Measurements from ENCODE around the gene FAM171A2.

Gene FAM171A2

DNA sequence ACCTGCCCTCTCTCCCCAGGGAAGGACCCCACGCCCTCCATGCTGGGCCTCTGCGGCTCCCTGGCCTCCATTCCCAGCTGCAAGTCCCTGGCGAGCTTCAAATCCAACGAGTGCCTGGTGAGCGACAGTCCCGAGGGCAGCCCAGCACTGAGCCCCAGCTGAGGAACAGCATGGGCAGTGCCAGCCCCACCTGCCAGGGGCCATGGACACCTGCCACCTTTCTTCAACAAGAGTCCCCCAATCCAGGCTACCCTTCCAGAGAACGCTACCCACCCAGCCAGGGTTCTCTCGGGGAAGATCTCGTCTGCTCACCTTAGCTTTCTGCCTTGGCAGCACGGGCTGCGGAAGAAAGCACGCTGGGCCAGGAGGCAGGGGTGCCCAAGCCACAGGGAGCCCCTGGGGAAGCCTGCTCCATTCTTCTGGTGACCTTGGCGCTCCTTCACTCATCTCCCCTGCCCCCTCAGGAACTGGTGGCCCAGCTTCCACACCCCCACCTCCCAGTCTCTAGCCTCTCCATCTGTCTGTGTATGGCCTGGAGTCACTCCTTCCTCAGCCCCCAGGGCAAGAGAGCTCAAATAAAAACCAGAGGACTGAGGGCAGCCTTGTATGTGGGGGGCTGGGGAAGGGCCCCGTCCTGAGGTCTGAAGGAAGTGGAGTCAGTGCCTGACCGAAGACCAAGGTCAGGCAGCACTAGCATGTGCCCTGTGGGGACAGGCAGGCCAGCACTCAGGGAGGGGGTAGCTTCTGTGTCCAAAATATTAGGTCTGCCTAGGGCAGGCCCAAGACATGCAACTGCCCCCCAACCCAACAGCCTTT, 45.4 kb downstream of the FAM171A2 start:
- no peak for DNase-seq (ENCODE audit: low read depth)

DNA sequence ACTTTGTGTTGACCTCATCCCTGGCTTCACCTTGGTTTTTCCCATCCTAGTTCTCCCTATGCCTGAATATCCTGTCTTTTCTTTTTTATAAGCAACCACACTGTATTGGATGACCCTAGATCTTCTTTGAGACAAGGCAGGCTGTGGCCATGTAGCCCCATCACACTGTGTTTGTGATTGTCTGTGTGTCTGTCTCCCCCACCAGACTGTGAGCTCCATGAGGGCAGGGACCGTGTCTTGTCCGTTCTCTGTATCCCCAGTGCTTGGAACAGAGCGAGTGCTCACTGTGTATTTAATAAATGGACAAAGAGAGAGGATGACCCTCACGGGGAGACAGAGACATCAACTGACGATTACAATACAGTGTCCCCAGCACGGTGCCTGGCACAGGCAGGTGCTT, 46.1 kb downstream of the FAM171A2 start:
- no peak for DNase-seq (ENCODE audit: low read depth)

GRCh38 chr17:44315760-44316731, 47.6 kb downstream of the FAM171A2 start:
- DNase-seq (ENCODE audit: low read depth), result no peak

DNA sequence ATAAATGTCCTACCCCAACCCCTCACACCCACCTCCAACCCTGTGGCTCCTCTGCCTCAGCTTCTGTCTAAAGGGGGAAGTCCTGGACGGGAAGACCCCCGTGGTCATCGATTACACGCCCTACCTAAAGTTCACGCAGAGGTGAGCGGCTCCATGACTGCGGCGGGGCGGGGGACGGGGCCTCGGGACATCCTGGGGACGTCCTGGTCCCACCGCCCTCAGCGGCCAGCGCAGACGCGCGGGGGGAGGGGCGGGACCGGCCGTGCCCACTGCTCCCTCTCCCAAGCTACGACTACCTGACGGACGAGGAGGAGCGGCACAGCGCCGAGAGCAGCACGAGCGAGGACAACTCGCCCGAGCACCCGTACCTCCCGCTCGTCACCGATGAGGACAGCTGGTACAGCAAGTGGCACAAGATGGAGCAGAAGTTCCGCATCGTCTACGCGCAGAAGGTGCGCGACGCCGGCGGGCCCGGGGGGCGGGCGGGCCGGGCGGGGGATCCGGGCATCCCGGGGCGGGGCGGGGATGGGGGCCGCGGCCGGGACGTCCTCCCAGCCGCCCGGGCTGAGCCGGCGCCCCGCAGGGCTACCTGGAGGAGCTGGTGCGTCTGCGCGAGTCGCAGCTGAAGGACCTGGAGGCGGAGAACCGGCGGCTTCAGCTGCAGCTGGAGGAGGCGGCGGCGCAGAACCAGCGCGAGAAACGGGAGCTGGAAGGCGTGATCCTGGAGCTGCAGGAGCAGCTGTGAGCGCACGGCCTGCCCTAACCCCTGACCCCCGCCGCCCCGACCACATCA, 48.6 kb downstream of the FAM171A2 start:
- no peak for DNase-seq (ENCODE audit: low read depth)

DNA sequence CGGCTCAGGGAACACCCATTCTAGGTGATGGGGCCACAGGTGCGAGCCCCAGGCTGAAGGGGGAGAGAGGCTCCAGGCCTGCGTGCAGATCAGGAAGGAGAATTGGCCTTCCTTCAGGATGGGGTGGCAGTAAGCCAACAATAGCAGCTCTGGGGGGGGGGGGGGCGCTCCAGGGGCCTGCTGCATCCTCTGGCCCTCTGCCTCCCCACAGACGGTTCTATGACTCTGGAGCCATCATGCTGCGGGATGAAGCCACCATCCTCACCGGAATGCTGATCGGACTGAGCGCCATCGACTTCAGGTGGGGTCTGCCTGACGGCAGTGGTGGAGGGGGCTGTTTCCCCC, 49.2 kb downstream of the FAM171A2 start:
- DNase-seq (ENCODE audit: low read depth), result no peak

DNA sequence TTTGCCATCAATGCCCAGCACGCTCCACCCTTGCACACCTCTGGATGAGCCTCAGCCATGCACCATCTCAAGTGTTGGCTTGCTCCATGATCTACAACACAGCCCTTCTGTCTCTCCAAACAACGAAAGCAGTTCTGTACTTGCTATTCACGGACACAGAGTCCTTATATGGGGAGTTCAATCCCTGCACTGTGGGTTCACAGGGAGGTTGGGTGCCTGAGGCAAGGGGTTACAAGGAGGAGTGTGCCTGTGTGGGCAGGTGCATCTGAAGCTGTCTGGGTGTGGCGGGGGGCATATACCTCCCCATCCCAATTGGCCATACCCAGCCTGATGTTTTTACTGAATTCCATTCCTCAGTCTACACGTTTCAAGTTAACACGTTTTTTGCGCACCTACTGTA, 49.6 kb downstream of the FAM171A2 start:
- DNase-seq (ENCODE audit: low read depth), result no peak

- no peak for DNase-seq (ENCODE audit: low read depth)
These were observed 51.1 kb downstream of the FAM171A2 start for GRCh38 chr17:44312396-44313104.

GRCh38 chr17:44311562-44312181, 52.0 kb downstream of the FAM171A2 start:
- DNase-seq (ENCODE audit: low read depth), result no peak

- no peak for DNase-seq (ENCODE audit: low read depth)
These were observed 52.9 kb downstream of the FAM171A2 start for GRCh38 chr17:44310609-44311376.

GRCh38 chr17:44310188-44310587, 53.5 kb downstream of the FAM171A2 start:
- DNase-seq (ENCODE audit: low read depth), result no peak

GRCh38 chr17:44309472-44309871, 54.2 kb downstream of the FAM171A2 start:
- no peak for DNase-seq (ENCODE audit: low read depth)

DNA sequence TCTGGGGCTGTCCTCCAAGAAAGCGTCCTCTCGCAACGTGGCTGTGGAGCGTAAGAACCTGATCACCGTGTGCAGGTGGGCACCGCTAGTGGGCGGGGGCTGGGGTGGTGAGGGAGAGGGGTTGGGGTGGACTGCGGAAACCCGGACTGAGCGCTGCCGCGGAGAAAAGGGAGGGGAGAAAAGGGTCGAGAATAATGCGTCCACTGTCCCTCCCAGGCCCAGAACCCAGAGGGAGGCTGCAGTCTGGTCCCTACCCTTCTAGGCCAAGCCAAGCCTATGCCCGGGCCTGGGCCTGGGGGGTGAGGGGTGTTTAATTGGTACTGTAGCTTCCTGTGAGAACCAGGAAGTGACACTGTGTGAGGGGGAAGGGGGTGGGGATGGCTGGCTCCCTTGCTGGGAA, 54.8 kb downstream of the FAM171A2 start:
- DNase-seq (ENCODE audit: low read depth), result no peak

DNA sequence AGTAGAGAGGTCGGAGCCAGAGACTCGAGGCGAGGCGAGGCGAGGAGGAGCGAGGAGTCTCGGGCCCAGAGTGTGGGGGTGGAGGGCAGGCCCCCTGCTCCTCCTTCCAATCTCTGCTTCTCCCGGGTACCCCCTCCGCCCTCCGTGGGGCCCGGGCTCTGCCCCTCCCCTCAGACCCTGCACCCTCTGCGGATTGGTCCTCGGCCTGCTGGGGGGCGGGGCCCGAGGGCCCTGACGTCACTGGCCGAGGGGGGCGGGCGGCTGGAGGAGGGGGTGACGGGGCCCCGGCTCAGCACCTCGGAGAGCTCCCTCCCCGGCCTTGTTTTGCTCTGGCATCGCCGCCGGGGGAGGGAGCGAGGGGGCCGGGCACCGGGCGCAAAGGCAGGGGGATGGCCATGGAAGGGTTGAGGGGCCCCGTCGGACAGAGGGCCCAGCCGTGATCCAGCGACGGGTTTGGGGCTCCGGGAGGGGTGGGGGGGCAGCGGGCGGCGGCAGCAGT, 55.3 kb downstream of the FAM171A2 start, which contains the start of gene RUNDC3A:
RUNDC3A (plus strand) TSS at position 282 of the 499 bp plus-strand sequence. CDS start 232 bp downstream, outside the sequence.
- DNase-seq (ENCODE audit: low read depth), result no peak

- DNase-seq (ENCODE audit: low read depth), result no peak
These were observed 56.1 kb downstream of the FAM171A2 start for GRCh38 chr17:44307387-44308186.

DNA sequence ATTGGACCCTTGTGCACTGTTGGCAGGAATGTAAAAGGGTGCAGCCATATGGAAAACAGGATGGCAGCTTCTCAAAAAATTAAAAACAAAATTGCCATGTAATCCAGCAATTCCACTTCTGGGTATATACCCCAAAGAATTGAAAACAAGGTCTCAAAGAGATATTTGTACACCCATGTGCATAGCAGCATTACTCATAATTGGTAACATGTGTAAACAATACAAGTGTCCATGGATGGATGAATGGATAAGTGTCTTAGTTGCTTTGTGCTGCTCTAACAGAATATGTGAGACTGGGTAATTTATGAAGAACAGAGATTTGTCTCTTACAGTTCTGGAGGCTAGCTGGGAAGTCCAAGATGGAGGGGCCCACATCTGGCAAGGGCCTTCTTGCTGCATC, 59.0 kb downstream of the FAM171A2 start:
- no peak for DNase-seq (ENCODE audit: low read depth)
